GM04503 (cell line): ENCODE results near the gene LALBA.
"Not testable (repeated sequence)": the region's sequence is repeated elsewhere in the genome, so short reads cannot be mapped to it uniquely, and the experiment has no call there.

Source experiments
- DNase-seq: peaks from one replicate; pipeline ENCODE4 v3.0.0-alpha.2; 2012; ENCODE audit warnings: low read depth

The LALBA gene

GRCh38 chr12:48527891-48528670, 41.8 kb downstream of the LALBA start:
- DNase-seq, result no peak

- no peak for DNase-seq
Observed at GRCh38 chr12:48525332-48525731, 44.5 kb downstream of the LALBA start, which contains the start of gene OR8S1. Gene OR8S1, plus strand, starts transcription at chr12:48525632. Its CDS starts 0 bp downstream, at chr12:48525632.

GRCh38 chr12:48520381-48520780, 49.5 kb downstream of the LALBA start:
- not testable (repeated sequence) for DNase-seq
